Spleen (tissue), 11 donors: Measurements from ENCODE around the gene G2E3. TPM values are rescaled to one million over a fixed set of nuclear protein-coding genes. Genes with fewer than 3 reads are reported as not detected.

Experiments
- DNase-seq: peaks from one replicate; pipeline ENCODE4 v3.0.0-alpha.2; 2020
- H3K27ac ChIP-seq, 8 donors: fragments of 200-600 bp; sonication (generic) in 7 of 8; 1 replicate in 4 of 8; 2 replicates in 4 of 8; pipeline versions ENCODE4 v1.5.0 to v1.8.0; 2016 to 2021; ENCODE audit warnings: inconsistent platforms in 4 of 8, mild to moderate bottlenecking in 4 of 8, moderate library complexity in 1 of 8
- H3K27me3 ChIP-seq, 7 donors: fragments of 200-600 bp; sonication (generic) in 6 of 7; replicated peaks in 1 of 7; 1 replicate in 4 of 7; 2 replicates in 3 of 7; pipeline versions ENCODE4 v1.5.0 to v1.8.0; 2016 to 2021; ENCODE audit warnings: inconsistent platforms in 3 of 7, mild to moderate bottlenecking in 1 of 7
- H3K36me3 ChIP-seq, 6 donors: fragments of 200-600 bp; sonication (generic) in 5 of 6; 1 replicate in 4 of 6; 2 replicates in 2 of 6; pipeline versions ENCODE4 v1.5.0 to v1.8.0; 2016 to 2021; ENCODE audit warnings: inconsistent platforms in 2 of 6
- H3K4me1 ChIP-seq, 6 donors: fragments of 200-600 bp; sonication (generic) in 5 of 6; 1 replicate in 3 of 6; 2 replicates in 3 of 6; pipeline versions ENCODE4 v1.5.0 to v1.8.0; 2016 to 2021; ENCODE audit warnings: inconsistent platforms in 3 of 6
- H3K4me3 ChIP-seq, 8 donors: fragments of 200-600 bp; sonication (generic) in 7 of 8; 1 replicate in 4 of 8; 2 replicates in 4 of 8; pipeline versions ENCODE4 v1.5.0 to v1.8.0; 2016 to 2021; ENCODE audit warnings: inconsistent platforms in 4 of 8, mild to moderate bottlenecking in 4 of 8, moderate library complexity in 2 of 8
- H3K9me3 ChIP-seq, 8 donors: fragments of 200-600 bp; sonication (generic) in 7 of 8; 1 replicate in 4 of 8; 2 replicates in 4 of 8; pipeline versions ENCODE4 v1.5.0 to v1.8.0; 2016 to 2021; ENCODE audit warnings: inconsistent platforms in 4 of 8
- POLR2A ChIP-seq, 3 donors: fragments of 450-650 bp; IDR thresholded peaks; one replicate each; pipeline ENCODE4 v1.5.1; 2017; ENCODE audit warnings: antibody characterized with exemption in 3 of 3, mild to moderate bottlenecking in 1 of 3
- POLR2AphosphoS5 ChIP-seq, 3 donors: sonication (generic); formaldehyde crosslinking; IDR thresholded peaks; one replicate each; pipeline ENCODE4 v1.5.1; 2017; ENCODE audit warnings: antibody characterized with exemption in 3 of 3
- WGBS, 5 donors: extraction: QIAGEN DNeasy Blood & Tissue Kit in 3 of 5; methylation state at CpG; one replicate each; pipeline versions ENCODE4 v1.1.5 to v1.1.7; 2013 to 2018; 5-methylcytosine and 5-hydroxymethylcytosine counted together
- intact Hi-C: fragments of 100-400 bp; cut with DNase I; formaldehyde crosslinking; loops from one replicate; pipeline ENCODE4 v1.15.0; 2023; ENCODE audit warnings: low total_unique reads
- polyA plus RNA-seq, 3 donors: library from polyadenylated mRNA; stranded (reverse); fragments of 200-250 nt; gene quantifications; one replicate each; pipeline ENCODE4 v1.2.1, GENCODE V29; 2013
- total RNA-seq, 7 donors: library from RNA; depleted of rRNA in 3 of 7; stranded (reverse); fragments of >200 nt in 3 of 7; fragmentation: NEBNext Ultra II Directional in 4 of 7; extraction: Animal tissue kit (Norgen Biotek cat#: 25700) in 4 of 7; gene quantifications; one replicate each; pipeline versions ENCODE4 v1.1.0 to v1.2.1, GENCODE V29; 2016 to 2021
- TF ChIP-seq, protein P1 (sequence below), 11 experiments: fragments of 200-600 bp in 7 of 11; fragments of 450-650 bp in 4 of 11; sonication (generic) in 4 of 11; IDR thresholded peaks in 8 of 11; conservative IDR thresholded peaks in 3 of 11; 1 replicate in 7 of 11; 2 replicates in 4 of 11; pipeline versions ENCODE4 v1.4.0 to v1.8.0; 2016 to 2021; ENCODE audit warnings: antibody characterized with exemption in 11 of 11, inconsistent platforms in 4 of 11, mild to moderate bottlenecking in 1 of 11
- donor health status: healthy with polysubstance abuse.
- donor health status: DM: no; HTN: no; CAD: no; lungs with moderate emphysema.
- donor health status: DM: no; HTN: no; CAD: no.
- donor health status: Bipolar disorder and iron deficiency.
- donor health status: healthy.
- donor health status: DM: no; HTN: no; CAD: no.
- donor health status: DM: yes; HTN: yes; CAD: no.

Gene G2E3
- total and polyA plus RNA-seq, 10 donors = 4.6 to 25.4 (median 19.1) TPM

DNA sequence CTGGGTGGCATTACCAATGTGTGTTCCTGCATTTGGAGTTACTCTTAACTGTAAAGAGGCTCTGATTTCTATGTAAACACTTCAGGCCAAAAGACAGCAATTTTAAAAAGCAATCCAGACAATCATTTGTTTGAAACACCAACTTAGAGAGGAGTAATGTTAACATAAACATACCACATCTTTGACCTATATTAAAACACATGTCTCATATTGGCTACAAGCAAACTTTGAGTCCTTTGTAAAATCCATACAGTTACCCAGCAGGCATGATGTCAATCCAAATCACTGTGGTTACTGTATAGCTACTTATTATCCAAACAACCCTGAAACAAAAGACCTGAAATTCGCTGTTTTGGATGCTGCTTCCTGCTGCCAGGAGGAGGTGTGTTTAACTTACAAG is 7.5 kb upstream of the G2E3 start:
- WGBS, 5 donors = 60 to 78% (median 69%) methylated on average over 1 of the region's 1 CpG
- peaks cover 0 to 20% (median 0%) of the 10 kb centered on the region in 7 donors for H3K27me3 ChIP-seq
- no peak overlapping the region for H3K27ac ChIP-seq
- H3K9me3 ChIP-seq = peaks cover 0 to 9% (median 0%) of the 10 kb centered on the region in 8 donors
- intact Hi-C loops = no loop called here
- H3K4me3 ChIP-seq = no peak overlapping the region
- no peak for DNase-seq
- no peaks in the 10 kb centered on the region for H3K4me1 ChIP-seq
- H3K36me3 ChIP-seq = no peaks in the 10 kb centered on the region
- TF ChIP-seq, protein P1, sequence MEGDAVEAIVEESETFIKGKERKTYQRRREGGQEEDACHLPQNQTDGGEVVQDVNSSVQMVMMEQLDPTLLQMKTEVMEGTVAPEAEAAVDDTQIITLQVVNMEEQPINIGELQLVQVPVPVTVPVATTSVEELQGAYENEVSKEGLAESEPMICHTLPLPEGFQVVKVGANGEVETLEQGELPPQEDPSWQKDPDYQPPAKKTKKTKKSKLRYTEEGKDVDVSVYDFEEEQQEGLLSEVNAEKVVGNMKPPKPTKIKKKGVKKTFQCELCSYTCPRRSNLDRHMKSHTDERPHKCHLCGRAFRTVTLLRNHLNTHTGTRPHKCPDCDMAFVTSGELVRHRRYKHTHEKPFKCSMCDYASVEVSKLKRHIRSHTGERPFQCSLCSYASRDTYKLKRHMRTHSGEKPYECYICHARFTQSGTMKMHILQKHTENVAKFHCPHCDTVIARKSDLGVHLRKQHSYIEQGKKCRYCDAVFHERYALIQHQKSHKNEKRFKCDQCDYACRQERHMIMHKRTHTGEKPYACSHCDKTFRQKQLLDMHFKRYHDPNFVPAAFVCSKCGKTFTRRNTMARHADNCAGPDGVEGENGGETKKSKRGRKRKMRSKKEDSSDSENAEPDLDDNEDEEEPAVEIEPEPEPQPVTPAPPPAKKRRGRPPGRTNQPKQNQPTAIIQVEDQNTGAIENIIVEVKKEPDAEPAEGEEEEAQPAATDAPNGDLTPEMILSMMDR (IDR thresholded peaks at IDR 0.05 in 8 of 11, conservative IDR thresholded peaks at IDR 0.05 in 3 of 11) = no peak
- TF ChIP-seq POLR2A (IDR thresholded peaks at IDR 0.05) (no peak), POLR2AphosphoS5 (IDR thresholded peaks at IDR 0.05) (no peak)

DNA sequence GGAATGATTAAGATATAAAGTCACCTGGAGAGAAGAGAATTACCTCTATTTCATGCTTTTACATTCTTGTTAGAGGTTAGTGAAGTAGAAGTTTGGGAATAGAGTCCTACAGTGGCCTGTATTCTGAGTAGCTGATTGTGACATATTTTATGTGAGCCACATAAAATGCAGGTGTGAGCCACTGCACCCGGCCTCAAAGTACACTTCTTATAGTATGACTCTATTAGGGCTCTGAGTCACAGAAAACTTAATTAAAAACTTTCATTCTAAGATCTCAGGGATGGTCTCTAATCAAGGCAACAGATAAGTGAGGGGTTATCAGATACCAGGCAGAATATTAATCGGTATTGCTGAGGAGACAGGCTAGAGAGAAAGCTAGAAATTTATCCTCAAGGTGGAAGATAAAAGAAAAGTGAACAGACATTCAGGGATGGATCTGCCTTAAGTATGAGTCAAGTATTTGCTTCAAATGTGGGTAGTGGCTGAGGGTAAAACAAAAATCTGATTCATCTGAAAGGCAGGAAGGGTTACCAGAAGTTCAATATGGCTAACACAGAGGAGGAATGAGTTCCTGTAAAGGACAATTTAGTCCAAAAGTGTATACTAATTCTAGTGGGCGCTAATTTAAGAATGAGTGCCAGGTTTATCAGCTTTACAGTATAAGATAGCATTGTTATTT is 5.5 kb upstream of the G2E3 start:
- TF ChIP-seq POLR2A (IDR thresholded peaks at IDR 0.05) (no peak), POLR2AphosphoS5 (IDR thresholded peaks at IDR 0.05) (no peak)
- TF ChIP-seq, protein P1 (IDR thresholded peaks at IDR 0.05 in 8 of 11, conservative IDR thresholded peaks at IDR 0.05 in 3 of 11) = no peak
- H3K9me3 ChIP-seq = no peaks in the 10 kb centered on the region
- intact Hi-C loops = no loop called here
- H3K4me3 ChIP-seq = no peak overlapping the region
- no peak for DNase-seq
- H3K27me3 ChIP-seq = peaks cover 0 to 13% (median 0%) of the 10 kb centered on the region in 7 donors
- H3K27ac ChIP-seq = no peak overlapping the region
- peaks cover 0 to 5% (median 4%) of the 10 kb centered on the region in 6 donors for H3K4me1 ChIP-seq
- no peaks in the 10 kb centered on the region for H3K36me3 ChIP-seq
- WGBS, 5 donors = 89 to 93% (median 90%) methylated on average over 3 of the region's 3 CpGs

DNA sequence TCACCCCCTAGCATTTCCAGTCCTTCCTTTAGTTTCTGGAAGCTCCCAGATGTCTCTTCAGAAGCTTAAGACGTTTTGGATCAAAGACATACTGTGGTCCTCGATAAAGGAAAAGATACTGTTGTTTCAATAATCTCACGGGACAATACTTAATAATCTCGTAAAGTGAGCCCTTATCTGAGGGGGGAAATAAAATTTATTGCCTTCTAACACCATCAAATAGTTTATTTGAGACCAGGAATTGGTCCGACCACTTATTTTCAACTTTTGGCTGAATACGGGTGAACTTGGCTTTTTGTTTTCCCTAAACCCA is 640 bp upstream of the G2E3 start:
- DNase-seq = no peak
- intact Hi-C loops = no loop called here
- Histone ChIP-seq H3K9me3 (no peaks in the 10 kb centered on the region), H3K4me1 (peaks cover 13 to 41% (median 29%) of the 10 kb centered on the region in 6 donors), H3K4me3 (peak overlapping the region; percentile 65 to 96 (median 92)), H3K27me3 (no peaks in the 10 kb centered on the region), H3K27ac (peak overlapping the region; percentile 72 to 92 (median 86)), H3K36me3 (peaks cover 0 to 6% (median 0%) of the 10 kb centered on the region in 6 donors)
- TF ChIP-seq, protein P1 (IDR thresholded peaks at IDR 0.05 in 8 of 11, conservative IDR thresholded peaks at IDR 0.05 in 3 of 11) = no peak
- TF ChIP-seq POLR2A (IDR thresholded peaks at IDR 0.05) (no peak), POLR2AphosphoS5 (IDR thresholded peaks at IDR 0.05) (no peak)
- 49 to 55% (median 51%) methylated on average over 6 of the region's 6 CpGs for WGBS, 5 donors

DNA sequence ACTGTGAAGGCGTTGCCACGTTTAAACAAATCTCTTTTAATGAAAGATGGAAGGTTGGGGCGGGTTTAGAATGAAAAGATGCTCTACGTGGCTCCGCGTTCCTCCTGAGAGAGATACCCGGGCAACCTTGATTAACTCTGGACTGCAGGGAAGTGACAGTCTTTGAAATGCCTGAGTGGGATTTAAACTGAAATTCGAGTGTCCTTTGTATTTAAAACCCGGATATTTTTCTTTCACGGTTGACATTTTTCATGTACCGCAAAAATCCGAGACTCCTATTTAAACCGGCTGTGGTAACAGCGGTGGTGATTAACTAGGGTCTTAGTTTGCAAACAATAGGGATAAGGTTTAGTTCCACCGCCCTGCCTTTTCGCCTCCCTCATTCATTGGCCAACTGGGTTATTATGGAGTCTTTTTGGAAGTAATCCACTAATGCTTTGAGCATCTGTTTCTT is 707 bp downstream of the G2E3 start:
- intact Hi-C loops = no loop called here
- DNase-seq = no peak
- H3K27ac ChIP-seq = peak overlapping the region in 7 of 8 donors; percentile 80 to 92 (median 88)

More for the DNA sequence above, 707 bp downstream of the G2E3 start:
- peaks cover 13 to 50% (median 30%) of the 10 kb centered on the region in 6 donors for H3K4me1 ChIP-seq
- peak overlapping the region; percentile 65 to 96 (median 92) for H3K4me3 ChIP-seq
- WGBS, 5 donors = 0 to 1% (median 1%) methylated on average over 16 of the region's 16 CpGs
- TF ChIP-seq, protein P1 (IDR thresholded peaks at IDR 0.05 in 8 of 11, conservative IDR thresholded peaks at IDR 0.05 in 3 of 11) = no peak
- TF ChIP-seq POLR2A (IDR thresholded peaks at IDR 0.05) (no peak), POLR2AphosphoS5 (IDR thresholded peaks at IDR 0.05) (no peak)
- peaks cover 0 to 14% (median 0%) of the 10 kb centered on the region in 6 donors for H3K36me3 ChIP-seq
- H3K9me3 ChIP-seq = no peaks in the 10 kb centered on the region
- H3K27me3 ChIP-seq = no peaks in the 10 kb centered on the region
